ENCODE results near the gene OCRL.
"Not testable (repeated sequence)": the region's sequence is repeated elsewhere in the genome, so short reads cannot be mapped to it uniquely, and the experiment has no call there.

GRCh38 chrX:129564345-129564744 lies 24.3 kb downstream of the OCRL start:
- TF ChIP-seq, protein P1, sequence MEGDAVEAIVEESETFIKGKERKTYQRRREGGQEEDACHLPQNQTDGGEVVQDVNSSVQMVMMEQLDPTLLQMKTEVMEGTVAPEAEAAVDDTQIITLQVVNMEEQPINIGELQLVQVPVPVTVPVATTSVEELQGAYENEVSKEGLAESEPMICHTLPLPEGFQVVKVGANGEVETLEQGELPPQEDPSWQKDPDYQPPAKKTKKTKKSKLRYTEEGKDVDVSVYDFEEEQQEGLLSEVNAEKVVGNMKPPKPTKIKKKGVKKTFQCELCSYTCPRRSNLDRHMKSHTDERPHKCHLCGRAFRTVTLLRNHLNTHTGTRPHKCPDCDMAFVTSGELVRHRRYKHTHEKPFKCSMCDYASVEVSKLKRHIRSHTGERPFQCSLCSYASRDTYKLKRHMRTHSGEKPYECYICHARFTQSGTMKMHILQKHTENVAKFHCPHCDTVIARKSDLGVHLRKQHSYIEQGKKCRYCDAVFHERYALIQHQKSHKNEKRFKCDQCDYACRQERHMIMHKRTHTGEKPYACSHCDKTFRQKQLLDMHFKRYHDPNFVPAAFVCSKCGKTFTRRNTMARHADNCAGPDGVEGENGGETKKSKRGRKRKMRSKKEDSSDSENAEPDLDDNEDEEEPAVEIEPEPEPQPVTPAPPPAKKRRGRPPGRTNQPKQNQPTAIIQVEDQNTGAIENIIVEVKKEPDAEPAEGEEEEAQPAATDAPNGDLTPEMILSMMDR (IDR thresholded peaks at IDR 0.05; ENCODE audit: insufficient read depth, low read depth, low read length): not testable (repeated sequence)
- not testable (repeated sequence) for TF ChIP-seq EZH2 (IDR thresholded peaks at IDR 0.05; ENCODE audit: insufficient read depth, low read length)
